KMS-11 (cell line): ENCODE measurements around the gene FERMT1.

Source experiments
- H2AFZ ChIP-seq: fragments of 200-600 bp; sonication (generic); 2 replicates; pipeline ENCODE4 v1.6.1; 2016; ENCODE audit warnings: antibody characterized with exemption, mixed run types, low read depth
- H3K27ac ChIP-seq: fragments of 200-600 bp; sonication (generic); 2 replicates; pipeline ENCODE4 v1.6.1; 2016; ENCODE audit warnings: mild to moderate bottlenecking, mixed run types
- H3K27me3 ChIP-seq: fragments of 200-600 bp; sonication (generic); 2 replicates; pipeline ENCODE4 v1.6.1; 2017; ENCODE audit warnings: mild to moderate bottlenecking, low read depth, mixed run types, moderate library complexity; ENCODE audit not compliant: insufficient read depth
- H3K36me3 ChIP-seq: fragments of 200-600 bp; sonication (generic); 2 replicates; pipeline ENCODE4 v1.6.1; 2017; ENCODE audit warnings: mild to moderate bottlenecking, mixed run types; ENCODE audit not compliant: insufficient read depth
- H3K4me1 ChIP-seq: fragments of 200-600 bp; sonication (generic); 2 replicates; pipeline ENCODE4 v1.6.1; 2016; ENCODE audit warnings: mild to moderate bottlenecking, low read depth, mixed run types; ENCODE audit not compliant: poor library complexity, severe bottlenecking
- H3K4me2 ChIP-seq: fragments of 200-600 bp; sonication (generic); 2 replicates; pipeline ENCODE4 v1.7.0; 2016; ENCODE audit warnings: mild to moderate bottlenecking, mixed run types
- H3K4me3 ChIP-seq: fragments of 200-600 bp; sonication (generic); IDR thresholded peaks from 2 replicates; pipeline ENCODE4 v1.6.1; 2017; ENCODE audit warnings: low read depth, low read length, mixed read lengths; ENCODE audit not compliant: insufficient read depth
- H3K79me2 ChIP-seq: fragments of 200-600 bp; sonication (generic); 2 replicates; pipeline ENCODE4 v1.6.1; 2016; ENCODE audit warnings: low read depth, mixed run types; ENCODE audit not compliant: insufficient read depth
- H3K9ac ChIP-seq: fragments of 200-600 bp; sonication (generic); 2 replicates; pipeline ENCODE4 v1.6.1; 2016; ENCODE audit warnings: mild to moderate bottlenecking, mixed run types
- H4K20me1 ChIP-seq: fragments of 200-600 bp; sonication (generic); 2 replicates; pipeline ENCODE4 v1.6.1; 2016; ENCODE audit warnings: mild to moderate bottlenecking, mixed run types; ENCODE audit not compliant: insufficient read depth
- CTCF ChIP-seq: fragments of 200-600 bp; sonication (generic); conservative IDR thresholded peaks from 2 replicates; pipeline ENCODE4 v1.6.1; 2017; ENCODE audit warnings: low read depth, mild to moderate bottlenecking, antibody characterized with exemption, low read length, moderate library complexity, mixed read lengths

FERMT1 gene

GRCh38 chr20:6091661-6092060 is 31.2 kb downstream of the FERMT1 start:
- H2AFZ ChIP-seq, result no peak overlapping the region

GRCh38 chr20:6086868-6087267 is 36.0 kb downstream of the FERMT1 start:
- TF ChIP-seq CTCF, result no peak
- Histone ChIP-seq H3K9ac (no peak overlapping the region), H3K79me2 (no peaks in the 10 kb centered on the region), H3K27ac (no peak overlapping the region), H4K20me1 (no peaks in the 10 kb centered on the region), H3K4me3 (no peak overlapping the region), H3K27me3 (no peaks in the 10 kb centered on the region), H3K4me1 (no peaks in the 10 kb centered on the region), H2AFZ (no peak overlapping the region), H3K4me2 (no peak overlapping the region), H3K36me3 (peaks cover 11% of the 10 kb centered on the region; the same call in 1 of the 2 replicates)

More at GRCh38 chr20:6091661-6092060, 31.2 kb downstream of the FERMT1 start:
- H4K20me1 ChIP-seq, result no peaks in the 10 kb centered on the region
- H3K4me3 ChIP-seq, result no peak overlapping the region
- no peak overlapping the region for H3K27ac ChIP-seq
- H3K4me2 ChIP-seq, result no peak overlapping the region
- H3K27me3 ChIP-seq, result no peaks in the 10 kb centered on the region
- no peak for TF ChIP-seq CTCF
- no peaks in the 10 kb centered on the region for H3K4me1 ChIP-seq
- no peaks in the 10 kb centered on the region for H3K79me2 ChIP-seq
- H3K36me3 ChIP-seq, result peaks cover 13% of the 10 kb centered on the region; the same call in 1 of the 2 replicates
- H3K9ac ChIP-seq, result no peak overlapping the region

- Histone ChIP-seq H3K4me2 (no peak overlapping the region), H3K27me3 (no peaks in the 10 kb centered on the region), H3K79me2 (no peaks in the 10 kb centered on the region), H3K36me3 (peaks cover 11% of the 10 kb centered on the region; the same call in 1 of the 2 replicates), H3K4me3 (no peak overlapping the region), H2AFZ (no peak overlapping the region), H3K9ac (no peak overlapping the region), H4K20me1 (no peaks in the 10 kb centered on the region), H3K27ac (no peak overlapping the region), H3K4me1 (peaks cover 11% of the 10 kb centered on the region)
- no peak for TF ChIP-seq CTCF
Measured at GRCh38 chr20:6083926-6084325, 38.9 kb downstream of the FERMT1 start.

GRCh38 chr20:6081236-6081635 is 41.6 kb downstream of the FERMT1 start:
- Histone ChIP-seq H3K4me1 (peaks cover 26% of the 10 kb centered on the region), H3K36me3 (peaks cover 10% of the 10 kb centered on the region; the same call in 1 of the 2 replicates), H2AFZ (no peak overlapping the region), H3K4me2 (no peak overlapping the region), H3K27ac (no peak overlapping the region), H3K27me3 (no peaks in the 10 kb centered on the region), H4K20me1 (no peaks in the 10 kb centered on the region), H3K4me3 (no peak overlapping the region), H3K9ac (no peak overlapping the region), H3K79me2 (no peaks in the 10 kb centered on the region)
- TF ChIP-seq CTCF, result no peak

- Histone ChIP-seq H4K20me1 (no peaks in the 10 kb centered on the region), H3K4me2 (no peak overlapping the region; the same call in 1 of the 2 replicates), H3K27ac (no peak overlapping the region), H2AFZ (no peak overlapping the region), H3K79me2 (no peaks in the 10 kb centered on the region), H3K36me3 (0 out of 2 replicates have a peak, but pooled peaks cover 4% of the 10 kb centered on the region), H3K9ac (no peak overlapping the region), H3K4me3 (no peak overlapping the region), H3K27me3 (no peaks in the 10 kb centered on the region), H3K4me1 (peaks cover 36% of the 10 kb centered on the region)
- TF ChIP-seq CTCF, result no peak
Measured at GRCh38 chr20:6079016-6079415, 43.8 kb downstream of the FERMT1 start.
